ENCODE measurements around the gene INPP5D. TPM values are rescaled to one million over a fixed set of nuclear protein-coding genes. Genes with fewer than 3 reads are reported as not detected.

Gene INPP5D
- total and polyA plus RNA-seq, 2 of the 8 experiments (the other 6 are each of a cell fraction or from before 2014, with no cell fraction given) = 4.5 to 7.1 TPM

- TF ChIP-seq TCF12 (IDR thresholded peaks at IDR 0.05; ENCODE audit: low read depth, low read length) = no peak
Measured at GRCh38 chr2:233171344-233171743, 111.2 kb downstream of the INPP5D start (continued).

All from H1 (cell line).